HCT116 (cell line): ENCODE results near the gene BHLHA9. TPM values are rescaled to one million over a fixed set of nuclear protein-coding genes. Genes with fewer than 3 reads are reported as not detected.

ENCODE experiments used
- ATAC-seq: fragments of 200-7000 bp; cut with Tn5 transposase; 2 replicates; pipeline ENCODE4 v1.9.1; 2020; ENCODE audit warnings: mild to moderate bottlenecking, moderate library complexity
- BruUV-seq: library from RNA; stranded (reverse); fragments of 400-500 nt; replicated peaks from 2 replicates; lab custom pipeline; 2021; lab: Mats Ljungman, UMichigan
- CTCF ChIA-PET: fragments of 300-600 bp; sonication (Branson Sonifier 250); formaldehyde crosslinking; loops from one replicate; lab custom pipeline; 2021; ENCODE audit warnings: antibody characterized with exemption; lab: Charles Lee
- POLR2A ChIA-PET: fragments of 300-600, 350-600 bp; sonication (Branson Sonifier 250); formaldehyde crosslinking; loops from one replicate; lab custom pipeline; 2021; ENCODE audit warnings: antibody characterized with exemption; lab: Charles Lee
- RAD21 ChIA-PET, 2 experiments: fragments of 300-600 bp; sonication (Branson Sonifier 250); formaldehyde crosslinking; loops; one replicate each; lab custom pipeline; 2023; ENCODE audit warnings: low total read pairs in 2 of 2; ENCODE audit not compliant: uncharacterized antibody in 2 of 2, unreplicated experiment in 2 of 2, low non-redundant PET in 1 of 2; lab: Charles Lee
- DNase-seq: peaks from one replicate; pipeline ENCODE4 v3.0.0-alpha.2; 2010; ENCODE audit warnings: low read depth, low spot score
- H2AFZ ChIP-seq: fragments of 200-600 bp; shearing (Covaris generic), sonication (generic); 2 replicates; pipeline ENCODE4 v1.6.1; 2017; ENCODE audit warnings: low read depth, mixed run types, mixed read lengths, antibody characterized with exemption, low read length; ENCODE audit not compliant: poor library complexity, severe bottlenecking
- H3K27ac ChIP-seq: 2 replicates; pipeline ENCODE4 v1.5.1; 2012; ENCODE audit warnings: low read depth, low read length
- H3K27me3 ChIP-seq: fragments of 200-600 bp; sonication (generic); 2 replicates; pipeline ENCODE4 v1.6.1; 2016; ENCODE audit warnings: mixed run types, low read length, mixed read lengths; ENCODE audit not compliant: insufficient read depth
- H3K36me3 ChIP-seq, 2 experiments: fragments of 200-500 bp in 1 of 2; fragments of 200-600 bp in 1 of 2; sonication (Bioruptor generic) in 1 of 2; sonication (generic) in 1 of 2; 2 replicates each; pipeline versions ENCODE4 v1.5.1 to v1.6.1; 2014 to 2016; ENCODE audit warnings: low read length in 2 of 2, inconsistent platforms in 1 of 2, mixed read lengths in 1 of 2, mixed run types in 1 of 2; ENCODE audit not compliant: insufficient read depth in 2 of 2, control insufficient read depth in 1 of 2
- H3K4me1 ChIP-seq, 2 experiments: fragments of 200-600 bp in 1 of 2; sonication (generic) in 1 of 2; 2 replicates each; pipeline versions ENCODE4 v1.5.1 to v1.6.1; 2012 to 2017; ENCODE audit warnings: low read length in 2 of 2, inconsistent platforms in 1 of 2, mild to moderate bottlenecking in 1 of 2, mixed read lengths in 1 of 2, mixed run types in 1 of 2, moderate library complexity in 1 of 2; ENCODE audit not compliant: insufficient read depth in 2 of 2, control insufficient read depth in 1 of 2
- H3K4me2 ChIP-seq: fragments of 200-600 bp; sonication (generic); 2 replicates; pipeline ENCODE4 v1.6.1; 2017; ENCODE audit warnings: mixed run types, low read length, mixed read lengths
- H3K4me3 ChIP-seq, 2 experiments: fragments of 200-600 bp in 1 of 2; sonication (generic) in 1 of 2; replicated peaks in 1 of 2; 2 replicates each; pipeline ENCODE4 v1.5.1; 2011 to 2016; ENCODE audit warnings: low read length in 2 of 2, control low read depth in 1 of 2, low read depth in 1 of 2, mild to moderate bottlenecking in 1 of 2, mixed read lengths in 1 of 2, mixed run types in 1 of 2
- H3K79me2 ChIP-seq: fragments of 200-600 bp; sonication (generic); 2 replicates; pipeline ENCODE4 v1.6.1; 2017; ENCODE audit warnings: mild to moderate bottlenecking, mixed run types, low read length, moderate library complexity, mixed read lengths; ENCODE audit not compliant: insufficient read depth
- H3K9ac ChIP-seq: fragments of 200-600 bp; sonication (generic); 2 replicates; pipeline ENCODE4 v1.6.1; 2016; ENCODE audit warnings: low read length, mixed read lengths
- H3K9me2 ChIP-seq: fragments of 200-600 bp; sonication (generic), shearing (Covaris generic); 2 replicates; pipeline ENCODE4 v1.6.1; 2017; ENCODE audit warnings: mixed run types, mild to moderate bottlenecking, moderate library complexity; ENCODE audit not compliant: insufficient read depth
- H3K9me3 ChIP-seq, 2 experiments: fragments of 200-500 bp in 1 of 2; fragments of 200-600 bp in 1 of 2; sonication (Bioruptor generic) in 1 of 2; sonication (generic) in 1 of 2; 2 replicates each; pipeline ENCODE4 v1.6.1; 2014 to 2017; ENCODE audit warnings: low read length in 2 of 2, mixed read lengths in 2 of 2, inconsistent platforms in 1 of 2, low read depth in 1 of 2, mild to moderate bottlenecking in 1 of 2, mixed run types in 1 of 2, moderate library complexity in 1 of 2; ENCODE audit not compliant: control insufficient read depth in 1 of 2, insufficient read depth in 1 of 2
- H4K20me1 ChIP-seq: fragments of 200-600 bp; sonication (generic), shearing (Covaris generic); 2 replicates; pipeline ENCODE4 v1.6.1; 2017; ENCODE audit warnings: mixed run types, mild to moderate bottlenecking, moderate library complexity; ENCODE audit not compliant: insufficient read depth
- CBX3 ChIP-seq: IDR thresholded peaks from 2 replicates; pipeline ENCODE4 v1.6.1; 2012; ENCODE audit warnings: low read depth
- CEBPB ChIP-seq: IDR thresholded peaks from 2 replicates; pipeline ENCODE4 v1.6.1; 2012; ENCODE audit warnings: low read depth
- EZH2 ChIP-seq: fragments of 200-600 bp; sonication (generic); IDR thresholded peaks from 2 replicates; pipeline ENCODE4 v1.6.1; 2017; ENCODE audit warnings: antibody characterized with exemption, mixed run types
- FOSL1 ChIP-seq: IDR thresholded peaks from 2 replicates; pipeline ENCODE4 v1.6.1; 2012; ENCODE audit warnings: low read depth
- SIN3A ChIP-seq: IDR thresholded peaks from 2 replicates; pipeline ENCODE4 v1.6.1; 2012; ENCODE audit warnings: low read depth
- SP1 ChIP-seq: IDR thresholded peaks from 2 replicates; pipeline ENCODE4 v1.6.1; 2012; ENCODE audit warnings: low read depth
- TCF7L2 ChIP-seq: IDR thresholded peaks from 2 replicates; pipeline ENCODE4 v1.7.0; 2011; ENCODE audit warnings: borderline replicate concordance, inconsistent platforms; ENCODE audit not compliant: insufficient read depth, insufficient read length; ENCODE audit errors: extremely low read depth
- intact Hi-C: fragments of 100-400 bp; cut with micrococcal nuclease; formaldehyde crosslinking; loops from 2 replicates; pipeline ENCODE4 v1.10.0; 2022
- total RNA-seq: library from RNA; stranded (reverse); gene quantifications from one replicate; pipeline ENCODE4 v1.2.1, GENCODE V29; 2021; ENCODE audit not compliant: unreplicated experiment
- TF ChIP-seq, protein P1 (sequence below): IDR thresholded peaks from 2 replicates; pipeline ENCODE4 v1.6.1; 2012
- TF ChIP-seq, protein P2 (sequence below): IDR thresholded peaks from 2 replicates; pipeline ENCODE4 v1.6.1; 2012; ENCODE audit warnings: low read depth
- TF ChIP-seq, protein P3 (sequence below): IDR thresholded peaks from 2 replicates; pipeline ENCODE4 v1.6.1; 2012

BHLHA9 gene
- total RNA-seq, 1 experiment from 2014 or later, result not detected

DNA sequence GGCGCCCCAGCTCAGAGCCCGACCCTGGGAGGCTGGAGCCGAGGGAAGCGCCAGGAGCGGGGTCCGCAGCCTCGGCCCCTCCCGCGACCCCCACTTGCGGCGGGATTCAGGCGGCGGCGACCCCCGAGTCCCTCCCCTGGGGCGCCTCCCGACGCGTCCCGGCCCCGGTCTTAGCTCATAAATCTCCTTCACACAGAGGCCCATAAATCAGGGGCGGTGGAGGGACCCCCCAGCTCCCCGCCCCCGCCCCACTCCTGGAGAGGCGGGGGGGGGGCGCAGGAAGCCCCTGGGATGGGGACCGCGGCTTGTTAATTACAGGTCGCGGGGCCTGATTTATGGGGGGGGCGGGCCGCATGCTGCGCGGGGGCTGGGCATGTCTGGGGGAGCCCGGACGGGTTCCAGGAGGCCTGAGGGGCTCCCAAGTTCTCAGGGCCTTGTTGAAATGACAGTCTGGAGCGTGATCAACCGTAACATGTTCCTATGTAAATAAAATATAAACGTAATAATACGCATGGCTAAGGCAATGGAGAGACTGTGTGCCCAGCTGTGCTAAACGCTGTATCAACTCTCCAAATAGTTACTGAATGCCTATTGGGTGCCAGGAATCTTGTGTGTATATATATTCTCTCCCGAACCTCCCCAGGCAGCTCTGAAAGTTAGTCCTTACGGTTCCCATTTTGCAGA, 10.0 kb upstream of the BHLHA9 start:
- TF ChIP-seq SP1 (no peak), SIN3A (no peak), CEBPB (no peak), CBX3 (no peak), FOSL1 (no peak), TCF7L2 (no peak), EZH2 (no peak)
- TF ChIP-seq, protein P1, sequence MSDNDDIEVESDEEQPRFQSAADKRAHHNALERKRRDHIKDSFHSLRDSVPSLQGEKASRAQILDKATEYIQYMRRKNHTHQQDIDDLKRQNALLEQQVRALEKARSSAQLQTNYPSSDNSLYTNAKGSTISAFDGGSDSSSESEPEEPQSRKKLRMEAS, result no peak
- TF ChIP-seq, protein P2, sequence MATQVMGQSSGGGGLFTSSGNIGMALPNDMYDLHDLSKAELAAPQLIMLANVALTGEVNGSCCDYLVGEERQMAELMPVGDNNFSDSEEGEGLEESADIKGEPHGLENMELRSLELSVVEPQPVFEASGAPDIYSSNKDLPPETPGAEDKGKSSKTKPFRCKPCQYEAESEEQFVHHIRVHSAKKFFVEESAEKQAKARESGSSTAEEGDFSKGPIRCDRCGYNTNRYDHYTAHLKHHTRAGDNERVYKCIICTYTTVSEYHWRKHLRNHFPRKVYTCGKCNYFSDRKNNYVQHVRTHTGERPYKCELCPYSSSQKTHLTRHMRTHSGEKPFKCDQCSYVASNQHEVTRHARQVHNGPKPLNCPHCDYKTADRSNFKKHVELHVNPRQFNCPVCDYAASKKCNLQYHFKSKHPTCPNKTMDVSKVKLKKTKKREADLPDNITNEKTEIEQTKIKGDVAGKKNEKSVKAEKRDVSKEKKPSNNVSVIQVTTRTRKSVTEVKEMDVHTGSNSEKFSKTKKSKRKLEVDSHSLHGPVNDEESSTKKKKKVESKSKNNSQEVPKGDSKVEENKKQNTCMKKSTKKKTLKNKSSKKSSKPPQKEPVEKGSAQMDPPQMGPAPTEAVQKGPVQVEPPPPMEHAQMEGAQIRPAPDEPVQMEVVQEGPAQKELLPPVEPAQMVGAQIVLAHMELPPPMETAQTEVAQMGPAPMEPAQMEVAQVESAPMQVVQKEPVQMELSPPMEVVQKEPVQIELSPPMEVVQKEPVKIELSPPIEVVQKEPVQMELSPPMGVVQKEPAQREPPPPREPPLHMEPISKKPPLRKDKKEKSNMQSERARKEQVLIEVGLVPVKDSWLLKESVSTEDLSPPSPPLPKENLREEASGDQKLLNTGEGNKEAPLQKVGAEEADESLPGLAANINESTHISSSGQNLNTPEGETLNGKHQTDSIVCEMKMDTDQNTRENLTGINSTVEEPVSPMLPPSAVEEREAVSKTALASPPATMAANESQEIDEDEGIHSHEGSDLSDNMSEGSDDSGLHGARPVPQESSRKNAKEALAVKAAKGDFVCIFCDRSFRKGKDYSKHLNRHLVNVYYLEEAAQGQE, result no peak
- TF ChIP-seq, protein P3, sequence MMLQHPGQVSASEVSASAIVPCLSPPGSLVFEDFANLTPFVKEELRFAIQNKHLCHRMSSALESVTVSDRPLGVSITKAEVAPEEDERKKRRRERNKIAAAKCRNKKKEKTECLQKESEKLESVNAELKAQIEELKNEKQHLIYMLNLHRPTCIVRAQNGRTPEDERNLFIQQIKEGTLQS, result no peak
- Histone ChIP-seq H4K20me1 (no peaks in the 10 kb centered on the region), H3K27ac (peak overlapping the region; percentile 65), H3K4me1 (peaks cover 12 to 28% of the 10 kb centered on the region in 2 experiments), H3K9ac (no peak overlapping the region), H3K9me3 (no peaks in the 10 kb centered on the region), H3K4me2 (peak overlapping the region; percentile 99), H3K36me3 (no peaks in the 10 kb centered on the region), H3K4me3 (peak overlapping the region; percentile 48 to 63), H3K27me3 (no peaks in the 10 kb centered on the region), H2AFZ (peak overlapping the region; percentile 99), H3K79me2 (no peaks in the 10 kb centered on the region), H3K9me2 (no peaks in the 10 kb centered on the region)
- CTCF ChIA-PET, result interaction anchor here (0.9 to 2.1 kb wide), 6 partner anchors 12 to 389 kb away, joined by 3 to 12 read pairs (median 6); partner anchors contain the start of genes INPP5K and RILP
- RAD21 ChIA-PET, result interaction anchor here in 1 of 2 experiments (1.4 kb wide), 1 partner anchor 73 kb away, joined by 3 read pairs; no protein-coding TSS in a partner anchor
- ATAC-seq (no peak), DNase-seq (no peak)
- POLR2A ChIA-PET, result no interaction called here
- intact Hi-C loops, result no loop called here
- BruUV-seq, result no TSS peak
